NCI-H1694 (cell line): ENCODE data around the gene GMDS.

Experiments used
- DNase-seq: peaks from one replicate; lab custom pipeline; 2025; lab: John Stamatoyannopoulos, UW

Gene GMDS

DNA sequence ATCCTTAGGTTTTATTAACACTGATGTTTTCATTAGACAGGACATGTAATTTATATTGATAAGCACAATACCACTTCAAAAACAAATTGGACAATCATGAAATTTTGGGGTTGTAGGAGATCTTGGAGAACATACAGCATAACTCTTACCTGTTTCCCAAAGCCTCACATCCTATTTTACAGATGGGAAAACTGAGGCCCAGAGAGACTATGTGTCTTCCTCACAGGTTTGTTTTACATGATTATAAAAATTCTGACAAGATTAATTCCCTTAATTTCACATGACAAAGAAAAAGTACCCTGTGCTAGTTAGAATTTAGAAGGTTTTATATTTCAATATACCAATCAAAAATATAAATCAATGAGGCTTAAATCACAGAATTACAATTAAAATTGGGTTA is 145.5 kb downstream of the GMDS start:
- no peak for DNase-seq

DNA sequence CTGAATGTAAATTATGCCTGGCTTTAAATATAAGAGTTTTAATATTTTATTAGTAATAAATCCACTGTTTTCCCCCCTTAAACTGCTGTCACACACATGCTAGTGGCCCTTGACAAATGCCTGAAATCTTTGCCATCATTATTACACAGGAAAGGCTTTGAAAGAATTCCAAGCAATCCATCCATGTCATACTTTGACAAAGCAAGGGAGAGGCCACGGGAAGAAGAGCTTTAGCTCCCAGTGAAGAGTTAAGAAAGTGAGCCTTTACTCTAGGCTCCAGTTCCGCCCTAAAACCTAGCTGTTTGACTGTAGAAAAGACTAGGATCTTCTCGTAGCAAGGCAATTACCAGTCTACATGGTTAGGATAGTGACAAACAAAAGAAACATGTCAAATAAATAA is 147.9 kb downstream of the GMDS start:
- DNase-seq, result no peak

- no peak for DNase-seq
These were observed 150.8 kb downstream of the GMDS start for GRCh38 chr6:2094642-2095041.

DNA sequence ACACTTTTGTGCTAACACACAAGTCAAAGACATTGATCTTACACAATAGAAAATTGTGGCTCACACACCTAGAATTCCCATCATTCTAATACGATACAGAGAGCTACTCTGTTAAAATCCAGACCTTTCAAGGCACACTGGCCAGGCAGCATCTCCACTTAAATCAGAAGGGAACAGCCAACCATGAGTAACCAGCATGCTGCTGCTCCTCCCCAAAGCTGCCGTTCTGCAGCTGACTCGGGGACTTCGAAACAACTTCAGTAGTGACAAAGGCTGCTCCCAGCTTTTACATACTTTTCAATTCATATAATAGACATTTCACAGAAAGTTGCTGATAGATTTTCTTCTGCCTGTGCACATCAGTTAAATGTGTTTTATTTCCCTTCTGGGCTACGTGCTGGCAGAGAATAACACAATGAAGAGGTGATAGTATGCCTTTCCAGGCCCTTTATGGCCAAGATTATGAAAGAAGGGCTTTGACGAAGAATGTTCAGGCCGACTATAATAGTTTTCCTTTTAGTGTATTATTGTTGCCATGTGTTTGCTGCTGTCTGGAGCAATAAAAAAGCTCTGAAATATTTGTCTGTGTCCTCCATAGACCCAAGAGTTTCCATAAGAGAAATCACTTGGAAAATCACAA is 159.0 kb downstream of the GMDS start:
- DNase-seq, result no peak

- DNase-seq, result no peak
These were observed 159.7 kb downstream of the GMDS start for GRCh38 chr6:2085657-2086056.

DNA sequence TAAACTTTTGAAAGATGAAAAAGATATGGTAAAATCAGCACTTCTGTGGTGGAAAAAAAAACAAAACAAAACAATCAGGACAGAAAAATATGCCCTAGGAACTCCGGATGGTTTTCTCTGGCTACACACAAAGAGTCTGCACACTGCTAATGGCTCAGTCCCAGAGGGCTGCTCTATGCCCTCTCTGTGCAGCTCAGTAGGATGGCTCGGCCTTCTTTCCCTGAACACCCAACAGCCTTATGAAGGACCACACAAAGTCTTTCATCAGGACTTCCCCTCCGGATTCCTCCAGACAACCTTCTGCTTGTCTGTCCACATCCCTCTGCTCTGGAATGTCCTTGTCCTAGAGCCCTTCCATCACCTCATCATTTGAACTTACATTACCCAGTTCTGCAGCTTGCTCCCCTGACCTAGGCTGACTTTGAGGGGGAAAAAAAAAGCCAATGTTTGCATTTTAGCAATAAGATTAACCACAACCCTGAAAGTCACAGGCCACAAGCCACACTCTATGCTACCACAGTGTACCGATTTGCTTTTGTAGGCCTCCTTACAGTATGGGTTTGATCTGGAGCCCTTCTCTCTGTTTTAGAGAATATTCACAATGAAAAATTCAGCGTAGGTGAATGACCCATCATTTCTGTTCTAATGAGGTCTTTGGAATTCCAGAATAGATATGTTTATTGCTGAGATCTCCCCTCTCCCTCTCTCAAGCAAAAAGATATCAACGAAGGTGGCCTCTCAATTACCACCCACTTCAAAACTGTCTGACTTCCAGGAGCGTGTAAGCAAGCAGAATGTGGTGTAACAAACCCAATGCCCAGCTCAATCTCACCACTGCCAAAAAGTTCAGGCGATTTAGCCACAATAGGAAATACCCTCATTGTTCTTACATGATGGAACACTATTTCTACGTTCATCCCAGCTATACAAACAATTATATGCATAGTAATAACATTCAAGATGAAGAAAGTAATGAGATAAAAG is 164.0 kb downstream of the GMDS start:
- DNase-seq, result no peak

DNA sequence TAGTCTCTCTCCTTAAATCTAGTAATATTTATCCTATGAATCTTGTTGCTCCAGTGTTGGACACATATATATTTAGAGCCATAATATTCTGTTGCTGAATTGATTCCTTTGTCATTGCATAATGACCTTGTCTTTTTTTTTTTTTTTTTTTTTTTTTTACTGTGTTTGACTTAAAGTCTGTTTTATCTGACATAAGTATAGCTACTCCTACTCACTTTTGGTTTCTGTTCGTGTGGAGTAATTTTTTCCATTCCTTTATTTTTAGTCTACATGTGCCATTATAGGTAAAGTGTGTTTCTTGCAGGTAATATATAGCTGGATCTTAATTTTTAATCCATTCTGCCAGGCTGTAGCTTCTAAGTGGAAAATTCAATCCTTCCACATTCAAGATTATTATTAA is 166.5 kb downstream of the GMDS start:
- DNase-seq, result no peak

GRCh38 chr6:2077826-2078225 is 167.6 kb downstream of the GMDS start:
- no peak for DNase-seq

- DNase-seq, result no peak
These were observed 171.9 kb downstream of the GMDS start for GRCh38 chr6:2073476-2073875.

- DNase-seq, result no peak
These were observed 173.0 kb downstream of the GMDS start for GRCh38 chr6:2072453-2072852.

DNA sequence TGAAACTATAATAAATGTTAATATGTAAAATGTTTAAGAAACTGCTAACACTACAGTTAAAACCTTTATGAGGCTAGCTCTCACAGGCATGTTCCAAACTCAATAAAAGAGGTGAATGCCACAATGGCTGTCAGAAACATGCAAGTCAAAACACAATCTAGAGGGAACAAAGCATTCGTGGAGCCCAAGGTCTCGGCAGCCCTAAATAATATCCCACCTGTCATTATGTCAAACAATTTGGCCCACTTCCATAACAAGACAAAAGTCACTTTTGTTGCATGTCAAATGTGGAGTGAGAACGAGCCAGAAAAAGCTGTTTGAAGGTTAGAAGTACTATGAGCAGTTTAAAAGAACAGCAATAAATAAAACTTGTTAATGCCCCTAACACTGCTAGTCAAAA is 181.9 kb downstream of the GMDS start:
- no peak for DNase-seq

DNA sequence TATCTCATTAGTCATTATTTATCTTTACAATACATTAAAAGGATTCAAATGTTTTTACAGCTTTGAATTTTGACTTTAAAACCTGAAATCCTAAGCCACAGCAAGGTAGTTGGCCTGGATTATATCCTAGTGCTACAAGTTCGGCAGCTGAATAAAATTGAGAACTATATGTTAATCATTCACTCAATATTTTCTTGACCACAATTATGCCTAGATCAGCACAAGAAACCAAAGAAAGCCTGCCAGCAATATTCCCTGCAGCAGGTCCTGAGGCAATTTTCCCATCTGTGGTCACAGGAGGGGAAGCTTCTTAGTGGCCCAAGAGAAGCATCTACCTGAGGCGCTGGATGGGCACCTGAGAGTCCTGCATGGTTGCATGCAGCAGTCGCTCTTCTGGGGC is 183.5 kb downstream of the GMDS start:
- no peak for DNase-seq

DNA sequence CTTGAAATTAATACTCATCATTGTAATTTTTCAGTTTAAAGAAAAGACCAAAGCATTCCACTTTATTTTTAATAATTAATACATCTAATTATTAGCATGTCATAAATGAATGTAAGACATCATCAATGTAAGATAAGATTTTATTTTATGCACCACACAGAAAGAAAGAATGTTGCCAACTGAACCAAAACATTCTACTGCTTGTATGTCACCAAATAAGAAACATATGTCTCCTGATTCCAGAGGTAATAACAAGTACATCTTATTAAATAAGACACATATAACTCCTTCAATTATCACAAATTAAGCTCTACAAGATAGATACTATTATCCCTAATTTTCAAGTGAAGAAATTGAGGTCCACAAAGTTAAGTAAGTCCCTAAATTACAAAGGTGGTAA is 189.5 kb downstream of the GMDS start:
- DNase-seq, result no peak

- DNase-seq, result no peak
These were observed 190.3 kb downstream of the GMDS start for GRCh38 chr6:2055143-2055542.

GRCh38 chr6:2054516-2055067 is 190.8 kb downstream of the GMDS start:
- no peak for DNase-seq

DNA sequence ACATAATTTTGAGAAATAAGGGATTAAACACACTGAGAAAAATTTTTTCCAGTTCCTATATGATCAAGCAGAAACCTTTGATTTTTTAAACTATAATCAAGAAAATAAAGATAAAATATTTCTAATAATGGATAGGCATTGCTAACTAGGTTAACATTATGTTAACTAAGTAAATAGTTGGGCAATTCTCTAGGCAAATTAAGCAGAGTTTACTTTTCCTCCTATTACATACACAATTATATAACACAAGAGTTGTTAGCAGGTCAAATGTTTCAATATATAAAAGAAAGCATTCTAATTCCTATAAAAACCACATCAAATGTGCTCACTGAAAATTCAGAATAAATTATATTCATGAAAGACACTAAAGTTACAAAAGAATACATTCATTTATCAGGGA is 191.7 kb downstream of the GMDS start:
- DNase-seq, result no peak

DNA sequence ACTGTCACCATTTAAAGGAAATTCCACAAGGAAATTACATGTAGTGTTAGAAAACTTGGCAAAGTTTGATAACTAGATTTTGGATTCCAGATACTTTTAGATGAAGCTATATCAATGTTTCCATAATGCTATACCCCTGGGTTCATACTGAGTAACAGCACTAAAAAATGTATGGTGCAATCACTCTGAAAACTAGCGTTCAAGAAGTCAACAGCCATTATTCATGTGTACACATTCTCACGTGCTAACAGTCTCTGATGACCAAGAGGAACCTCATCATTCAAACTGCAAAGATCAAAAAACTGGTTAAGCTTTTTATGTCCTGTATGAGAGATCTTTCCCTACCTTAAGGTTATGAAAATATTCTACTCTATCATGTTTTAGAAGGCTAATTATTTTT is 197.6 kb downstream of the GMDS start:
- no peak for DNase-seq

DNA sequence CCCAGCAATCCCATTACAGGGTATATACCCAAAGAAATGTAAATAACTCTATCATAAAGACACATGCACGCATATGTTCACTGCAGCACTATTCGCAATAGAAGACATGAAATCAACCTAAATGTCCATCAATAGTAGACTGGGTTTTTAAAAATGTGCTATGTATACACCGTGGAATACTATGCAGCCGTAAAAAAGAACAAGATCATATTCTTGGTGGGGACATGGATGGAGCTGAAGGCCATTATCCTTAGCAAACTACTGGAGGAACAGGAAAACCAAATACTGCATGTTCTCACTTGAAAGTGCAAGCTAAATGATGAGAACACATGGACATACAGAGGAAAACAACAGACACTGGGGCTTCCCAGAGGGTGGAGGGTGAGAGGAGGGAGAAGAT is 201.2 kb downstream of the GMDS start:
- DNase-seq, result no peak

DNA sequence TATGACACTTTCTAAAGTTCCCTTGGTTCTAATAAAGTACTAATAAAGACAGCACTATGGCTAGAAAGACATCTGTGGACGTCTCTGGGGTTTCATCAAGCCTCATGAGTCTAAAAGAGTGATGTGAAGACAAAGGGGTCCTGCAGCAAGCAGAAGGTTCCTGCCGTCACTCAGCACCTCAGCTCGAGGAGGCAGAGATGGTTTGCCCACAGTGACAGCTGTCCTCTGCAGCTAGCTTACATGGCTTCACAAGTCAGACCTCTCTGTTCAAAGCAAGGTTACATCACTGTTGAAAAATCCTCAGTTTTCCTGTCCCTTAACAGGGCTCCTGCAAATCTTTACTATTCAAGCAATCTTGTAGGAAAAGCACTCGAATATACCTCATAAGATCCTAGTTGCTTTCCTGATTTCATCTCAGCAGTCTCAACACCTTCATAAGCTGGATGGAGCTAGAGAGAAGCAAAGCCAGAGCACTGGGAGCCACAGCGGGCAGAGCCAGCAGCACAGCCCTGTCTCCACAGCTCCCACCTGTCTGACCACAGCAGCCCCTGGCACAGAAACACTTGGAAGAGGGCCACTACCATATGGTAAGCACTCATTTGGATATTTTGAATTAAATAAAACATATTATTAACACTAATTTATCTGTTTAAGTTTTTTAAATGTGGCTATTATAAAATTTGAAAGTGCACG is 202.3 kb downstream of the GMDS start:
- DNase-seq, result no peak

GRCh38 chr6:2038092-2038491 is 207.3 kb downstream of the GMDS start:
- DNase-seq, result no peak

DNA sequence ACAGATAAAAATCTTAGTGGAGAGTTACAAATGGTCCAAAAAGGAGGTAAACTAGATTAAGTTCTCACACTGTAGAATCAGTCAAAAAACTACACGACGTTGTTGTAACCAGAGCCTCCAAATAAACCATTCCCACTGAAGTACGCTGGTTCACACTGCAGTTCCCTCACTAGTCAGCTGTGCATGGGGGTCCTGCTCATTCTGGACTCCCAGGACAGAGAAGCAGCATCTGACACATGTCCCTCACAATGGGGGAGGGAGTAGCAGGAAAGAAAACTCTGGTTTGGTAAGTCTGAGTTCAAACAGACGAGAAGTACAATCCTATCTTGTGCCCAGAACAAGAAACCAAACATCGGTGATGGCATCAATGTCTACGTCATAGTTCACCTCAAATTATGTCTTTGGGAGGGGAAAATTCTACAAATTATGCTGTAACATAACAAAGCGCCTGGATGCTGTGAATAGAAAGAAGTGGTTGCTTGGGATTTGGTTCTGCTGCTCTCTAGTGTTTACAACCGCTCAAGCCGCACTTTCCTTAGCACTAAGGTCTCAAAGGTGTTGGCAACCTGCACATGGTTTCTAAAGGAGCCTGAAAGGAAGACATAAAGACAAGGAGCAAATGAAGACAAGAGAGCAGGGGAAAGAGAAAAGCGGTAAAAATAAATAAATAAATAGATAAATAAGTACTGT is 208.0 kb downstream of the GMDS start:
- DNase-seq, result no peak

GRCh38 chr6:2036710-2037023 is 208.7 kb downstream of the GMDS start:
- DNase-seq, result no peak
